Left kidney (tissue), 2 donors: ENCODE results near the gene SPTBN5. TPM values are rescaled to one million over a fixed set of nuclear protein-coding genes. Genes with fewer than 3 reads are reported as not detected.

ENCODE experiments used
- DNase-seq: peaks from one replicate; pipeline ENCODE4 v3.0.0-alpha.2; 2013
- polyA plus RNA-seq: library from polyadenylated mRNA; unstranded; fragments of 120-200 nt; gene quantifications from one replicate; pipeline ENCODE4 v1.2.1, GENCODE V29; 2013; ENCODE audit not compliant: insufficient read length

The SPTBN5 gene
- polyA plus RNA-seq, 1 donor, result 2.8 TPM

DNA sequence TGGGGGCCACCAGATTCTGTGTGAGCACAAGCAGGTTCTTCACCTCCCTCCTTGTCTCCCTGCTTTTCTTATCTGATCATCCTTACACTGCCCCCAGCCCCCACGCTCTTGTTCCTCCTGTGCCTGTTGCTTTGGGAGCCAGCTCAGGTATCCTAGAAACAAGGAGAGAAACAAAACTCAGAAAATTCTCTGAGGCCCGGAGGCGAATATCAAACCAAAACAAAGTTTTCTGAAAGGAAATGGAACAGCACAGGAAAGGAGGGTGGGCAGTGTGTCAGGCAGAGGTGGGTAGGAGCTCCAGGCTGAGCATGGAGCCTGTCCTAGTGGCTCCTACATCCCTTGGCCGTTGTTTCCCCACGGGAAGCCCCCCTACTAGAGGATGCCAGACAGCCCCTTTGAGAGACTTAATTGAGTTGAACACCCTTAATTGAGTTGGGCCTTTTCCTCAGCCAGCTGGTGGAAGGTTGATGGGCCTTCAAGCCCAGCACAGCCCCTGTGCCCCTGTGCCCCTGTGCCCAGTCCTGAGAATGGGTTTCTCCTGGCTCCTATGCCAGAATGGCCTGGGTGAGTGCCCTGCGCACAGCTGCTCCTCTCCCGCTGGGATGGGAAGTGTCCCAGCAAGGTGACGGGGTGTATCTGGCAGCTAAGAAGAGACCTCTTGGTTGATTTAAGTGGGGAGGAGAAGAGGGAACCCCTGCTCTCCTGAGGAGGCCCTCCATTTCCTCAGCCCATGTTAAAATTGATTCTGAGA, 88.8 kb downstream of the SPTBN5 start:
- DNase-seq, result peak; percentile 24

DNA sequence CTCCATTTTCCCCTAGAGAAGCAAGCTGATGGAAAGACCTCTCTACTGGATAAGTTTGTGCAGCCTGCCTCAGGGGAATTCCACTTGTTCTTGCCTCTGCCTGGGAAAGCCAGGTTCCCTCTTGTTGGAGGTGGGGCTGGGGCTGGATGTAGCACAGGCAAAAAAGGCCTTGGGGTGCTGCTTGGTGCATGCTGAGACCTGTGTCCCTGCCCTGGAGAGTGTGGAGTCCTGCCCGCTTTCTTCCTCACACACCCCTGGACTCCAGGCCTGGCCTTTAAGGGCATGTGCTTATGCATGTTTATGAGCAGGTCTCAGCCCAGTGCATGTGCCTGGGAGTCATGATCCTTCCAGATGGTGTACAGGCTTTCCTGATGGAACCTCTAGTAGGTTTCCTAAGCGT, 89.5 kb downstream of the SPTBN5 start:
- no peak for DNase-seq

DNA sequence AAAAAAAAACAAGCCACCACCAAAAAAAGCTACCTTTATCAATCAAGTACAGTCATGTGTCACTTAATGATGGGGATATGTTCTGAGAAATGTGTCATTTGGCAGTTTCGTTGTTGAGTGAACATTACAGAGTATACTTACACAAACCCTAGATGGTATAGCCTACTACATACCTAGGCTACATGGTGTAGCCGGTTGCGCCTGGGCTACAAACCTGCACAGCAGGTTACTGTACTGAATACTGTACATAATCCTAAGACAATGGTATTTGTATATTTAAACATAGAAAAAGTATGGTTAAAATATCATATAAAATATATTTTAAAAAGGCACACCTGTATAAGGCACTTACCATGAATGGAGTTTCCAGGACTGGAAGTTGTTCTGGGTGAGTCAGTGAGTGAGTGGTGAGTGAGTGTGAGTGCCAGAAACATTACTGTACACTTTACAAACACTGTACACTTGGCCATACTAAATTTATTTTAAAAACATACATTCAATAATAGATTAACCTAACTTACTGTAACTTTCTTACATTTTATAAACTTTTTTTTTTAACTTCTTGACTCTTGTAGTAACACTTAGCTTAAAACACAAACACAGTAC, 91.9 kb downstream of the SPTBN5 start:
- DNase-seq, result no peak

DNA sequence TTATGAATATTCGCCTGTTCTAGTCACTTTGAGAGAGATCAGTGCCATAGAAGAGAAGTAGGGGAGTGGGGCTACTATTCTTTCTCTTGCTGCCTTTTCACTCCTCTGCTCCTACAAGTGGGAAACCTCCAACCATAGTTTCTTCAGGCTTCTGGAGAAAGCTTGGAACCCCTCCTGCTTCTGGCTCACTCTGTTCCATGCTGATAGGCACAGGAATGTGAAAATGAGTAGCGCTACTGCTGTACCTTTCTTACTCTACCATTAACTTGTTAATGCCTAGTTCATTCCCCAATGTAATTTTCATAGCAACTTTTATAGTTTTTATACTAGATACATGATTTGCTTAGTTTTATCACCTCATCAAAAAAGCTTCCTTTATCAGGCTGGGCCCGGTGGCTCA, 92.7 kb downstream of the SPTBN5 start:
- DNase-seq, result no peak

DNA sequence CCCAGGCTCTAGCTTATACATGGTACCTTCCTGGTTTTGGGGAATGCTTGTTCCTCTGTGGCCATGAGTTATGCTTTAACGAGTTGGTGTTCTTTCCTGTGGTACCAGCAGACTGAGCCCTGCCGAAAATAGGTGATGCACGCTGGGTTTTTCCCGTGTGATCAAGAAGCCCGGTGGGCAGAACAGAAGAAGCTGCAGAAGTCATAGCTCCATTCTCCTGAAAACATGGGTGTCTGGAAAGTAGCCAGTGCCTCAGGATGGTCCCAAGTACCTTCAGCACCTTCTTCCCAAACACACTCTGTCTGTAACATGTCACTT, 94.4 kb downstream of the SPTBN5 start:
- no peak for DNase-seq

DNA sequence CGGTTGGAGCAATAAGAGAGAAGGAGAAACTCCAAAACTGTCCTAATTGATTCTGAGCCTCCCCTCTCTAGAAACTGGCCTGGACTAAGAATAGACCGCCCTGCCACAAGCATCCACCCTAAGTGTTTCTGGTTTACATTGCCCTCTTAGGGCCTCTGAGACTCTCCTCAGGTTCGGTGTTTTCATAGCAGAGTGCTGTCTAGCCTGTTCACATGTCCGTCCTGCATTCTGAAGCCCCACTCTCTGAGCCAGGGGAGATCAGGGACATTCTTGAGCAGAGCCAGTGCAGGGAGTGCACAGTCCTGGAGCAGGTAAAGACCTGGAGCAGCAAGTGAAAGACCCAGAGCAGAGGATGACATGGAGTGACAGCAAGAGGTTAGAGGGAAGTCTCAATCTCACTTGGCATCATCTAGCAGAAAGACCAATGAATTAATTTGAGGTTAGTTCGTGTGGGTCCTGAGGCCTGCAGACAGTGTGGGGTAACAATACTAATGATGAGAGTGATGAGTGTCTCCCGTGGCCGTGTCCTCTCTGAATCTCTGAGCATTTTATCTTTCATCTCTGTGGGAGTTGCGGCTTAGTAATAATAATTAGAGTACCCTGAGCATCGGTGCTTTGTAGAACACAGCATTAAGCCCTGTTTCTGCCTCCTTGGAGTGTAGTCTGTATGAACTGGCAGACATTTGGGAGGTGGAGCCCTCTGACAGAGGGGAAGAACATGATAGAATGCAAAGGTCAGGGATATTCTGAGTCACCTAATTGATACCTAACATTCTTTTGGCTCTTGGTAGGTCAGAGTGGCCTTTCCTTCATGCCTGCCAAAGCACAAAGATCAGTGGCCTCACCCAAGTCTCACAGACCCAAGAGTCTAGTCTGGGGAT, 95.0 kb downstream of the SPTBN5 start:
- no peak for DNase-seq

Other genes with a start within 250 kb of the SPTBN5 start
- 47.4 TPM for gene MGA, start 233.6 kb downstream of the SPTBN5 start, polyA plus RNA-seq
- 19.7 TPM for gene MAPKBP1, start 119.6 kb downstream of the SPTBN5 start, polyA plus RNA-seq
- 13.6 TPM for gene JMJD7, start 66.0 kb downstream of the SPTBN5 start, polyA plus RNA-seq
- 16.4 TPM for gene PLA2G4B, start 55.2 kb downstream of the SPTBN5 start, polyA plus RNA-seq
- gene EHD4, start 78.5 kb upstream of the SPTBN5 start, polyA plus RNA-seq, result 13.2 TPM
- not detected for gene PLA2G4E, start 127.0 kb upstream of the SPTBN5 start, polyA plus RNA-seq
- gene PLA2G4D, start 200.5 kb upstream of the SPTBN5 start, polyA plus RNA-seq, result 0.07 TPM